ENCODE data around the gene IGHMBP2.

Gene IGHMBP2

GRCh38 chr11:68893282-68893681, 10.4 kb upstream of the IGHMBP2 start:
- ChIA-PET POLR2A (no interaction called here), CTCF (no interaction called here)
- DNase-seq (ENCODE audit: extremely low spot score), result no peak
- TF ChIP-seq ELF4 (IDR thresholded peaks at IDR 0.05) (no peak), ARNT (IDR thresholded peaks at IDR 0.05) (no peak), LEF1 (IDR thresholded peaks at IDR 0.05; ENCODE audit: borderline replicate concordance) (no peak), TARDBP (IDR thresholded peaks at IDR 0.05) (no peak), SUZ12 (IDR thresholded peaks at IDR 0.05) (no peak), BHLHE40 (IDR thresholded peaks at IDR 0.05; ENCODE audit: borderline replicate concordance) (no peak), L3MBTL2 (conservative IDR thresholded peaks at IDR 0.05) (no peak), ZNF384 (IDR thresholded peaks at IDR 0.05) (no peak), SP1 (IDR thresholded peaks at IDR 0.05) (no peak), FOXM1 (IDR thresholded peaks at IDR 0.05; ENCODE audit: borderline replicate concordance) (no peak), NFRKB (IDR thresholded peaks at IDR 0.05) (no peak), CTBP1 (IDR thresholded peaks at IDR 0.05; ENCODE audit: borderline replicate concordance) (no peak), HDGF (IDR thresholded peaks at IDR 0.05; ENCODE audit: borderline replicate concordance) (no peak)

- no peak for DNase-seq (ENCODE audit: extremely low spot score)
- CTCF ChIA-PET, result no interaction called here
- POLR2A ChIA-PET, result no interaction called here
- TF ChIP-seq SUZ12 (IDR thresholded peaks at IDR 0.05) (no peak), L3MBTL2 (conservative IDR thresholded peaks at IDR 0.05) (no peak), ZNF384 (IDR thresholded peaks at IDR 0.05) (no peak), FOXM1 (IDR thresholded peaks at IDR 0.05; ENCODE audit: borderline replicate concordance) (no peak), LEF1 (IDR thresholded peaks at IDR 0.05; ENCODE audit: borderline replicate concordance) (no peak), NFRKB (IDR thresholded peaks at IDR 0.05) (no peak), SP1 (IDR thresholded peaks at IDR 0.05) (no peak)
Measured at GRCh38 chr11:68896171-68896959, 7.3 kb upstream of the IGHMBP2 start.

GRCh38 chr11:68897441-68897840, 6.2 kb upstream of the IGHMBP2 start:
- TF ChIP-seq CTBP1 (IDR thresholded peaks at IDR 0.05; ENCODE audit: borderline replicate concordance) (no peak), HDGF (IDR thresholded peaks at IDR 0.05; ENCODE audit: borderline replicate concordance) (no peak), FOXA1 (IDR thresholded peaks at IDR 0.05) (no peak), ELF4 (IDR thresholded peaks at IDR 0.05) (no peak), PKNOX1 (IDR thresholded peaks at IDR 0.05) (no peak), BHLHE40 (IDR thresholded peaks at IDR 0.05; ENCODE audit: borderline replicate concordance) (no peak), NFRKB (IDR thresholded peaks at IDR 0.05) (no peak)
- DNase-seq (ENCODE audit: extremely low spot score), result no peak
- ChIA-PET CTCF (no interaction called here), POLR2A (no interaction called here)

- ChIA-PET CTCF (no interaction called here), POLR2A (no interaction called here)
- no peak for DNase-seq (ENCODE audit: extremely low spot score)
- TF ChIP-seq BHLHE40 (IDR thresholded peaks at IDR 0.05; ENCODE audit: borderline replicate concordance), result no peak
- no peak for TF ChIP-seq CTBP1 (IDR thresholded peaks at IDR 0.05; ENCODE audit: borderline replicate concordance)
- no peak for TF ChIP-seq FOXA1 (IDR thresholded peaks at IDR 0.05)
- TF ChIP-seq TARDBP (IDR thresholded peaks at IDR 0.05), result no peak
- TF ChIP-seq ARNT (IDR thresholded peaks at IDR 0.05), result no peak
- no peak for TF ChIP-seq FOXK2 (IDR thresholded peaks at IDR 0.05)
- TF ChIP-seq L3MBTL2 (conservative IDR thresholded peaks at IDR 0.05), result no peak
- TF ChIP-seq SUZ12 (IDR thresholded peaks at IDR 0.05), result no peak
- no peak for TF ChIP-seq NFRKB (IDR thresholded peaks at IDR 0.05)
- no peak for TF ChIP-seq ELF4 (IDR thresholded peaks at IDR 0.05)
- TF ChIP-seq LEF1 (IDR thresholded peaks at IDR 0.05; ENCODE audit: borderline replicate concordance), result no peak
- TF ChIP-seq PKNOX1 (IDR thresholded peaks at IDR 0.05), result no peak
- TF ChIP-seq FOXM1 (IDR thresholded peaks at IDR 0.05; ENCODE audit: borderline replicate concordance), result no peak
- TF ChIP-seq HDGF (IDR thresholded peaks at IDR 0.05; ENCODE audit: borderline replicate concordance), result no peak
Measured at GRCh38 chr11:68900835-68901381, 2.8 kb upstream of the IGHMBP2 start.

GRCh38 chr11:68904248-68904847, 657 bp downstream of the IGHMBP2 start:
- no peak for TF ChIP-seq PKNOX1 (IDR thresholded peaks at IDR 0.05)
- TF ChIP-seq CTBP1 (IDR thresholded peaks at IDR 0.05; ENCODE audit: borderline replicate concordance), result no peak
- no peak for TF ChIP-seq ARNT (IDR thresholded peaks at IDR 0.05)
- TF ChIP-seq ELF4 (IDR thresholded peaks at IDR 0.05), result no peak
- TF ChIP-seq L3MBTL2 (conservative IDR thresholded peaks at IDR 0.05), result no peak
- no peak for TF ChIP-seq TARDBP (IDR thresholded peaks at IDR 0.05)
- no peak for TF ChIP-seq SUZ12 (IDR thresholded peaks at IDR 0.05)
- no peak for TF ChIP-seq ZNF384 (IDR thresholded peaks at IDR 0.05)
- no peak for TF ChIP-seq HDGF (IDR thresholded peaks at IDR 0.05; ENCODE audit: borderline replicate concordance)
- no peak for TF ChIP-seq FOXM1 (IDR thresholded peaks at IDR 0.05; ENCODE audit: borderline replicate concordance)
- no peak for TF ChIP-seq SP1 (IDR thresholded peaks at IDR 0.05)
- TF ChIP-seq FOXA1 (IDR thresholded peaks at IDR 0.05), result no peak
- no peak for TF ChIP-seq NFRKB (IDR thresholded peaks at IDR 0.05)
- TF ChIP-seq BHLHE40 (IDR thresholded peaks at IDR 0.05; ENCODE audit: borderline replicate concordance), result no peak
- TF ChIP-seq LEF1 (IDR thresholded peaks at IDR 0.05; ENCODE audit: borderline replicate concordance), result no peak
- no peak for TF ChIP-seq FOXK2 (IDR thresholded peaks at IDR 0.05)
- CTCF ChIA-PET, result no interaction called here
- DNase-seq (ENCODE audit: extremely low spot score), result peak; percentile 29
- POLR2A ChIA-PET, result interaction anchor here (0.9 to 2.4 kb wide), 4 partner anchors 9 to 144 kb away, joined by 3 to 11 read pairs (median 3); partner anchors contain the start of gene TPCN2
